ENCODE results near the gene ELMO1. TPM values are rescaled to one million over a fixed set of nuclear protein-coding genes. Genes with fewer than 3 reads are reported as not detected.

ELMO1 gene
- total and polyA plus RNA-seq, 11 donors: 6.9 to 38.6 (median 14.7) TPM

GRCh38 chr7:37410305-37411229 lies 38.1 kb downstream of the ELMO1 start:
- no peak overlapping the region for H3K4me3 ChIP-seq
- ATAC-seq (no peak), DNase-seq (no peak)
- peaks cover 0 to 2% (median 0%) of the 10 kb centered on the region in 9 donors for H3K36me3 ChIP-seq
- intact Hi-C loops (cut with DNase I): loop anchor here in 1 of 10 donors (5.0 kb wide), 1 partner anchor 378 kb away; no protein-coding TSS in a partner anchor
- peaks cover 0 to 65% (median 19%) of the 10 kb centered on the region in 12 donors for H3K4me1 ChIP-seq
- H3K27me3 ChIP-seq: no peaks in the 10 kb centered on the region
- peaks cover 0 to 11% (median 0%) of the 10 kb centered on the region in 12 donors for H3K9me3 ChIP-seq
- TF ChIP-seq POLR2A (IDR thresholded peaks at IDR 0.05): no peak
- no peak for TF ChIP-seq CTCF (IDR thresholded peaks at IDR 0.05)
- 36 to 56% (median 41%) methylated on average over 1 of the region's 1 CpG for WGBS, 4 donors
- peak overlapping the region in 3 of 12 donors; percentile 0 to 70 (median 31) for H3K27ac ChIP-seq

- 27 to 42% (median 33%) methylated on average over 2 of the region's 2 CpGs for WGBS, 4 donors
- H3K9me3 ChIP-seq: peaks cover 0 to 11% (median 0%) of the 10 kb centered on the region in 12 donors
- H3K27me3 ChIP-seq: no peaks in the 10 kb centered on the region
- intact Hi-C loops (cut with DNase I): loop anchor here in 3 of 10 donors (5.0 kb wide), 1 partner anchor 38 kb away; the partner anchor contains the start of gene ELMO1 (in 3 of the 3)
- no peaks in the 10 kb centered on the region for H3K36me3 ChIP-seq
- no peak for TF ChIP-seq CTCF (IDR thresholded peaks at IDR 0.05)
- no peak for TF ChIP-seq POLR2A (IDR thresholded peaks at IDR 0.05)
- ATAC-seq: no peak
- no peak overlapping the region for H3K4me3 ChIP-seq
- no peak for DNase-seq
- peaks cover 0 to 76% (median 26%) of the 10 kb centered on the region in 12 donors for H3K4me1 ChIP-seq
- peak overlapping the region in 4 of 12 donors; percentile 14 to 70 (median 26) for H3K27ac ChIP-seq
Observed at GRCh38 chr7:37409461-37409860, 39.2 kb downstream of the ELMO1 start.

- intact Hi-C loops (cut with DNase I): loop anchor here in 3 of 10 donors (5.0 kb wide), 1 partner anchor 39 kb away; the partner anchor contains the start of gene ELMO1 (in 3 of the 3)
- H3K36me3 ChIP-seq: no peaks in the 10 kb centered on the region
- ATAC-seq (peak in 1 of 4 donors; percentile 14), DNase-seq (no peak)
- 51 to 56% (median 55%) methylated on average over 13 of the region's 13 CpGs for WGBS, 4 donors
- peaks cover 0 to 79% (median 26%) of the 10 kb centered on the region in 12 donors for H3K4me1 ChIP-seq
- H3K4me3 ChIP-seq: peak overlapping the region in 1 of 12 donors; percentile 15
- peak overlapping the region in 5 of 12 donors; percentile 11 to 70 (median 14) for H3K27ac ChIP-seq
- H3K9me3 ChIP-seq: peaks cover 0 to 11% (median 0%) of the 10 kb centered on the region in 12 donors
- TF ChIP-seq CTCF (IDR thresholded peaks at IDR 0.05): no peak
- TF ChIP-seq POLR2A (IDR thresholded peaks at IDR 0.05): no peak
- H3K27me3 ChIP-seq: no peaks in the 10 kb centered on the region
Observed at GRCh38 chr7:37408291-37409228, 40.1 kb downstream of the ELMO1 start.

All from heart left ventricle (tissue), 16 donors.